Measurements from ENCODE around the gene NUP50. TPM values are rescaled to one million over a fixed set of nuclear protein-coding genes. Genes with fewer than 3 reads are reported as not detected.

Gene NUP50
- total RNA-seq, 2 donors from 2014 or later = 14.3 to 20.8 TPM

- TF ChIP-seq CTCF (IDR thresholded peaks at IDR 0.05) = no peak
- Histone ChIP-seq H3K27me3 (no peaks in the 10 kb centered on the region), H3K27ac (no peak overlapping the region), H3K4me1 (no peaks in the 10 kb centered on the region), H3K4me3 (no peak overlapping the region), H3K9me3 (no peaks in the 10 kb centered on the region), H3K36me3 (peaks cover 57% of the 10 kb centered on the region)
- no peak for DNase-seq (ENCODE audit: low spot score)
Measured at GRCh38 chr22:45171830-45172229, 8.1 kb downstream of the NUP50 start.

DNA sequence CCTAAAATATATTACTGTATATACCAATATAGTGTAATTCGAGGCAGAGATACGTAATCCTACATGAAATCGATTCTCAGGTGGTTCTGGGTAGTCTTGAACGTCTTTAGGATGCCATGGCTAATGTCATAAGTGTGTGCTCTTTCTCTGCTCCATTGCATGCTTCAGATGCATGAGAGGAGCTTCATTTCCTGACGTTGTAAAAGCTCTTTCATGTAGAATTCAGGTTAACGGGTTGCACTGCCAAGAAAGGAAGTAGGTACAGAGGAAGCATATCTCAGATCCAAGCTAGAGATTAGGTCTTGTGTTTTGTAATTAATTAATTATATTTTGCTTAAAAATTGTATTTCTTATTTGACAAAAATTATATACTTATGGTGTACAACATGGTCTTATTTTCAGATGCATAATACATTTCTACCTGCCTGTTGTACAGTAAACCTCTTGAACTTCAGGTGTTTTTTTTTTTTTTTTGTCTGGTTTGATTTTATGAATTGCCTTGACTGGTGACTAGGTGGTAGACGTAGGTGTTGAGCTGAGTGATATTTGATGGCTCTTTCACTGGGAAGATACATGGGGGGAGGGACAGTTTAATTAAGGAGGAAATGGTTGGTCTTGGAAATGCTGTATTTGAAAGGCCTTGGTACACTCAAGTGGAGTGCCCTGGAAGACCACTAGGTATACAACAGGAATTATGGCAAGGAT lies 9.3 kb downstream of the NUP50 start:
- Histone ChIP-seq H3K27me3 (no peaks in the 10 kb centered on the region), H3K9me3 (no peaks in the 10 kb centered on the region), H3K36me3 (peaks cover 66% of the 10 kb centered on the region), H3K27ac (no peak overlapping the region), H3K4me1 (no peaks in the 10 kb centered on the region), H3K4me3 (no peak overlapping the region)
- no peak for DNase-seq (ENCODE audit: low spot score)
- no peak for TF ChIP-seq CTCF (IDR thresholded peaks at IDR 0.05)

- no peak for DNase-seq (ENCODE audit: low spot score)
- H3K36me3 ChIP-seq = peaks cover 70% of the 10 kb centered on the region
- TF ChIP-seq CTCF (IDR thresholded peaks at IDR 0.05) = no peak
Measured at GRCh38 chr22:45179276-45180049, 15.7 kb downstream of the NUP50 start.

GRCh38 chr22:45180146-45180679 lies 16.5 kb downstream of the NUP50 start:
- Histone ChIP-seq H3K4me3 (no peak overlapping the region), H3K27ac (no peak overlapping the region), H3K4me1 (no peaks in the 10 kb centered on the region), H3K27me3 (no peaks in the 10 kb centered on the region), H3K36me3 (peaks cover 74% of the 10 kb centered on the region), H3K9me3 (no peaks in the 10 kb centered on the region)
- no peak for DNase-seq (ENCODE audit: low spot score)
- TF ChIP-seq CTCF (IDR thresholded peaks at IDR 0.05) = no peak

More at GRCh38 chr22:45179276-45180049, 15.7 kb downstream of the NUP50 start:
- Histone ChIP-seq H3K27me3 (no peaks in the 10 kb centered on the region), H3K27ac (no peak overlapping the region), H3K4me1 (no peaks in the 10 kb centered on the region), H3K4me3 (no peak overlapping the region), H3K9me3 (no peaks in the 10 kb centered on the region)

- Histone ChIP-seq H3K4me1 (no peaks in the 10 kb centered on the region), H3K27me3 (no peaks in the 10 kb centered on the region), H3K36me3 (peaks cover 80% of the 10 kb centered on the region), H3K9me3 (no peaks in the 10 kb centered on the region), H3K4me3 (no peak overlapping the region), H3K27ac (no peak overlapping the region)
- DNase-seq (ENCODE audit: low spot score) = no peak
- no peak for TF ChIP-seq CTCF (IDR thresholded peaks at IDR 0.05)
Measured at GRCh38 chr22:45181240-45181639, 17.5 kb downstream of the NUP50 start.

Measured in right atrium auricular region (tissue), 2 donors.